Hippocampal formation (tissue), 2 donors: ENCODE data around the gene P2RX6.

Experiments
- DNase-seq, 2 donors: peaks; one replicate each; lab custom pipeline; 2025; lab: John Stamatoyannopoulos, UW

P2RX6 gene

DNA sequence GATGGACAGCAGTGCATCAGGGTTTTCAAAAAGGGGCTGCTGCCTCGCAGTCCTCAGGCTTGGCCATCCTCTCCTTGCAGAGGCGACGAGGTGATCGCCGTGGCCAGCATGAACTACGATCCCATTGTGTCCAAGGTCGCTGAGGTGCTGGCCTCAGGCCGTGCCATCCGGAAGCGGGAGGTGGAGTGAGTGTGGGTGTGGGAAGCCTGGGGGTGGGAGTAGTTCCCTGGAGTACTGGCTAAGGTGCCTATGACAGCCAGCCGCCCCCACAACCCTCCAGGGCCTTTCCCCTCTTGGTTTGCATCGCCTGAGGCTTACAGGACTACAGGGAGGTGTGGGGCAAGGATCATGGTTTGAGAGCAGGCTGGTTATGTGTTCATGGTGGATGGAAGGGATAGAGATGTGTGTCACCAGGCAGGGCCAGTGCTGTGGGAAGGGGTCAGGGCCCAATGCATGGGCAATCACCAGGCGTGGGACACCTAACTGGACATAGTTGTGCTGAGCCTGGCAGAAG, 35.0 kb upstream of the P2RX6 start:
- DNase-seq: no peak

DNA sequence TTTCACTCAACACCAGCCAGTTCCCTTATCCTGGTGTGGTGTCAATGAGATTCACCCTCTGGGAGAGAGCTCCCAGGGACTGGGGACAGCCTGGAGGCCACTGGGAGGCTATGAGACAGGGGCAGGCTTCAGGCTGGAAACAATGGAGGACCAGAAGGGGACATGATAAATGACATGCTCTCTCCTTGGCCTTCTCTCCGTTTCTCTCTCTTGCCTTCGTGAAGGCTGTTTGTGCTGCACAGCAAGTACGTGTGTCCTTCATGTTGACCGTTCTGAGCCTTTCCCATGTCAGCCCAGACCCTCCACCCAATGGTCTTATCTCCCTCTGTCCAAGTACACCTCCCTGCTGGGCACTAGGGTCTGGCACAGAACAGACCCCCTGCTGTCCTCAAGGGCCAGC, 34.4 kb upstream of the P2RX6 start:
- no peak for DNase-seq

DNA sequence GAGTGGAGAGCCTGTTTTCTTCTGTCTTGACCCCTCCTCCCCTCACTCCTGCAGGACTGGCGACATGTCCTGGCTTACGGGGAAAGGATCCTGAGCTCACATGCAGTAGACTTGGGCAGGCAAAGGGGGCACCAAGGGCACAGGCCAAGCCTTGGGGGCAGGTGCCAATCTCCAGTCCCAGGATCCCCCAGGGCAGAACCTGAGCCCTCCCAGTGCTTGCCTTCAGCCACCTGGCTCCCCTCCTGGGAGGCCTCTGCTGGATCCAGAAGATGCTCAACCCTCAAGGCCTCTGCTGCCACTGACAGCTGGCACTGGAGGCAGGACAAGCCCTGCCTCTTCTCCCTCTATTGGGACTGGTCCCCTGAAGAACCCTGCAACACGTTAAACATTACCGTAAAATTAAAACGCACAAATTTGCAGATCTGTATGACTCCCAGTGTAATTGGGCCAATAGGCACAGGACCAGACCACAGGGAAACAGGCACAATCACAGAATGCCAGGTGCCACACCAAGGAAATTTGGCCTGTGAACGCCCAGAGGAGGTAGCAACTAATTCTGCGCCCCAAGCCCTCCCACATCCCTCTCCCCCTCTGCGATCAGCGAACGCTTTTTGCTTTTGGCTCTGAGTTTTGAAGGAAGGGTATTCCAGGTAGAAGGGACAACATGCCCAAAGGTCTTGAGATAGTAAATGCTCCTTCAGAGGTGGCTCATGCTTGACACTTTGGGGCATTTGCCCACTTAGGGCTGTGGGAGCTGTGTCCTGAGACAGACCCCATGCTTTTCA, 33.8 kb upstream of the P2RX6 start:
- no peak for DNase-seq

DNA sequence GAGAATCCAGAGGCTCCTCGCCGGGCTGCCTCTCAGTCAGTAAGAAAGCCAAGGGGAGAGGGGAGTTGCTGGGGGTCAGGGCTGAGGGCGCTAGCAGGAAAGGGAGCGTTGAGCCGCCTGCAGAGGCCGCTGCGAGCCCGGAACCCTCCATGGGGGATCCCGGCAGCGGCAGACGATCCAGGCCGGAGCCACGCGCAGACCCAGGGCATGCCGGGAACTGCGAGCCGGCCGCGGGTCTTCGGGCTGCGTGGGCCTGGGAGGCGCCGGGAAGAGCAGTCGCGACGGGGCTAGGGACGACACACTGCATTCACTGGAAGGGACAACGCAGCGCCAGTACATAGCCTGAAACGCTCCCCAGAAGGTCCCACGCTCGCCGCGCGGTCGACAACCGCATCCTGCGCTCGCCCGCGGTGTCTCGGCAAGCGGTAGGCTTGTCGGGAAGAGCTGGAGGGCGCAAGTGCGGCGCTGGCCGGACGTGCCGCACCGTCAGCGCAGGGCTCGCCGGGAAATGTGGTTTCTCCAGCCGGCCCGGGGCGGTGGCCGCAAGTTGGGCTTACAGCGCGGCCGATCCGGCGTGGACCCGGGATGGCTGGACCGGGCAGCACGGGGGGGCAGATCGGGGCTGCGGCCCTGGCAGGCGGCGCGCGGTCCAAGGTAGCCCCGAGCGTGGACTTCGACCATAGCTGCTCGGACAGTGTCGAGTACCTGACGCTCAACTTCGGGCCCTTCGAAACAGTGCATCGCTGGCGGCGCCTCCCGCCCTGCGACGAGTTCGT, 33.0 kb upstream of the P2RX6 start, which contains the start of gene LZTR1:
Gene LZTR1 (plus strand): TSS at position 511 of the 776 bp plus-strand sequence. CDS start 75 bp downstream, at position 586.
- DNase-seq: peak; percentile 80 to 85

DNA sequence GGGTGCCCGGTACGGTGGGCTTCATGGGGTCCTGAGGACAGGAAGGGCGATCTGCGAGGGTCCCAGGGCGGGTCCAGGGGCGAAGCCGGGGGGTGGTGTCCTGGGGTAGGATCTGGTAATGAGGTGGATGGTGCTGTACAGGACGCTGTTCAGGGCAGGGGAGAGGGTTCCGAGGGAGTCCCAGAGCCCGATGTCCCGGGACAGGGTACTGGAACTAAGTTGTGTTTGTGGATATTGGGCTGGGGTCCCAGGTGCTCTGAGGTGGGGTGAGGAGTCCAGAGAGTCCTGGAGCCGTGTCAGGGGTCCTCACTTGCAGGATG, 32.4 kb upstream of the P2RX6 start:
- no peak for DNase-seq

DNA sequence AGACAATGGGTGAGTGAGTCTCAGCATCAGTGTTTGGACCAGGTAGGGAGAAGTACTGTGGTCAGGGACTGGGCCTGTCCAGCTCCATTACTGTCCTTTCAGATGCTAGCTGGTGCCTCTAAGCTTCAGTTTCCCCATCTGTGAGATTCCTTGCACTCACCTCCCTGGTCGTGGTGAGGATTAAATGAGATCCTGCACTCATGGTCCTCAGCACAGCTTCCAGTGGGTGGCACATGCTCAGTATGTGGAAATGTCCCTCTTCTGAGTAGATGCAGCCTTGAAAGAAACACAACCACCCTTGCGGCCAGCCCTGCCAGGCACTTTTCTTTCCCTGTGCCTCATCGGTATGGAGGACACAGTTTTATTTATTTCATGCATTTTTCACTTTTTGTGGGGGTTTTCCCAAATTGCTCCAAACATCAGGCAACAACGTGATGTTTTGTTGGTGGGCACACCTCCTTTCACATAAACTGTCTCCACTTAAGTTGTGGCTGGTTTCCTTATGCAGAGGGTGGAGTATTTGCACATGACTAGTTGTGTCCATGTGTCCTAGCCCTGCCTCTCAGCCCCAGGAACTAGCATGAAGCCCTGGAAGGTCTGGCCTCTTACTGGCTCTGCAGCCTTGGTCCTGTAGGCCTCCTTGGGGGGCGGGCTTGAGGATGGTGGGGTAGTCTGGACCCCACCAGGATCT, 31.7 kb upstream of the P2RX6 start:
- DNase-seq: no peak

DNA sequence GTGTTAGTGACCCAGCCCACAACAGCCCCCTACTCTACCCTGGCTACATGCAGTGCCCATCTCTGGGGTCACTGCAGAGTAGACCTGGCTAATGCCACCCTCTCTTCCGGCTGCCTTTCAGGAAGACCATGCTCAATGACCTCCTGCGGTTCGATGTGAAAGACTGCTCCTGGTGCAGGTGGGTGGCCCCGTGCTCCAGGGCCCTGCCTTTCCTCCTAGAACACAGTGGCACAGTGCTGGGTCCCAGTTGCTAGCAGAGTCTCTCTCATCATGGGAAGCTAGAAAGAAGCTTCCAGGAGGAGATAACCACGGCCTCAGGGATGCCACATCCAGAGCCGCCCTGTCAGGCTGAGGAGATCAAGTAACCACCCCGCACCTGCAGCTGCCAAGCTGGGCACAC, 29.2 kb upstream of the P2RX6 start:
- DNase-seq: no peak

DNA sequence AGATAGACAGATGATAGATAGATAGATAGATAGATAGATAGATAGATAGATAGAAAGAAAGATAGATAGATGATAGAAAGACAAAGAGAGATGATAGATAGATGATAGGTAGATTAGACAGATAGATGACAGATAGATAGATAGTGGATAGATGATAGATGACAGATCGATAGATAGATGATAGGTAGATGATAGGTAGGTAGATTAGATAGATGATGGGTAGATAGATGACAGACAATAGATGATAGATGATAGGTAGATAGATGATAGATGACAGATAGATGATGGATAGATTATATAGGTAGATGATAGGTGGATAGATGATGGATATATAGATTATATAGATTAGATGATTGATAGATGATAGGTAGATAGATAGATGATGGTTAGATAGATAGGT, 28.6 kb upstream of the P2RX6 start:
- DNase-seq: no peak

DNA sequence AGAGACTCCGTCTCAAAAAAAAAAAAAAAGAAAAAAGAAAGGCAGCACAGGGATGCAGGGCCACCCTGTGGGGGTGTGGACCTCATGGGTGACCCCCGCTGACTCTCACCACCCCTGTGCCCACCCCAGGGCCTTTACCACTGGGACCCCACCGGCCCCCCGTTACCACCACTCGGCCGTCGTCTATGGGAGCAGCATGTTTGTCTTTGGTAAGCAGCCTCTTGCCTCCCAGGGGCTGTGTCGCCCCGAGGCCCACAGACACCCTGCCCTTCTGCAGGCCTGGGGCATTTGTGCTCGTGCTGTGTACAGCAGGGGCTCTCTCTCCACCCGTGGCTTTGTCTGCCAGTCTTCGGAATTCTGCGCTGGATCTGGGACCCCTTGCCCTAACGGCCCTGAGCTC, 27.6 kb upstream of the P2RX6 start:
- no peak for DNase-seq

DNA sequence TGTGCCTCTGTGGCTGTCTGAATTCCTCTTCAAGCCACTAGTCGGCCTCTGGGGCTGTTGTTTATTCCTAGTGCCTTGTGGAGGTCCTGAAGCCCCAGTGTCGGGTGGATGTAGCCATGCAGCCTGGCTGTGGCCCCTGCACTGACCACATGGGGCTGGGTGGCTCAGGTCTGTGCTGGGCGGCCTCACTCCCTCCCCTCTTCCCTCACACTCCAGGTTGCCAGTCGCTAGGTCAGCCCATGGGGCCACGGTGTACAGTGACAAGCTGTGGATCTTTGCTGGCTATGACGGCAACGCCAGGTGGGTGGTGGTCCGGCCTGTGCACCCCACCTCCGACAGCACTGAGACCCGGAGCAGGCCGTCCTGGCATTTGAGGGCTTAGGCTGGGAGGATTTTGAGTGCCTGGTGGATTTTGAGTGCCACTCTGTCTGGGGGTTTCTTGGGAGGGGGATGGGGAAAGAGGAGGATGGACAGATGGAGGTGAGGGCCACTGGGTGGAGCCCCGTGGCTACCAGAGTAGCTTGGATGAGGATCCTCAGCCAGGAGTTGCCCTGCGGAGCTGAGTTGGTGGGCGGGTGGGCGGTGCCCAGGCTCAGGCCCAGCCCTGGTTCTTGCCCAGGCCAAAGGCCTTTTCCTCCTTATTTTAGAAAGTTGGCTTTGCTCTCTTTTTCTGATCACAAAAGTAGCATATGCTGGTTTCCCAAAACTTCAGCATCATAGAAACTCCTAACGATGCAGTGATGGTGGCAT, 26.2 kb upstream of the P2RX6 start:
- no peak for DNase-seq

DNA sequence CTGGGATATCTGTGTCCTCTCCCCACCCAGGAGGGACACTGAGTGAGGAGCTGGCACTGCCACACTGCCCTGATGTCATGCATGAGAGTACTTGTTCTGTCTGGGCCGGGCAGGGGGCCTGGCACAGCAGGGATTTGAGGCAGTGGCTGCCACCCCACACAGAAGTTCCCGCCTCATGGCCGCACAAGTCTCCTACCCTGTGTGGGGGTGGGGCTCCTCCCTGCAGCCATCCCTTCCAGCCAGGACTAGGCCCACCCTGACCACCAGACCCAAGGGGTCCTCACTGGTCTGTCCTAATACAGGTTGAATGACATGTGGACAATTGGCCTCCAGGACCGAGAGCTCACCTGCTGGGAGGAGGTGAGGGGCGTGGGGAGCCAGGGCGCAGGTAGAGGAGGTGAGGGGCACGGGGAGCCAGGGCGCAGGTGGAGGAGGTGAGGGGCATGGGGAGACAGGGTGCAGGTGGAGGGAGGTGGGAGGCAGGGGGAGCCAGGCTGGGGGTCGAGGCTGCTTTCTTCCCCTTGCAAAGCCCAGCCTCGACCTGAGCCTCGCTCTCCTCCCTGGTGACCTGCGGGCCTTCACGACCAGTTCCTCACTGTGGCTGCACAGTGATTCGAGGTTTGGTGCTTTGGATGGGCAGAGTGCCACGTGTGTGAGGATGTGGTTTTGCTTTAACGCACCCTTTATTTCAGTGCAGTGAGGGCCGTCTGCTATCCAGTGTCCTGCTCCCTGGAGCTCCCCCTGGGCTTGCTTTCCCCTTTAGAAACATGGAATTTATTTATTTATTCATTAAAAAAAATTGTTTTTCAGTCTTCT, 25.4 kb upstream of the P2RX6 start:
- no peak for DNase-seq

DNA sequence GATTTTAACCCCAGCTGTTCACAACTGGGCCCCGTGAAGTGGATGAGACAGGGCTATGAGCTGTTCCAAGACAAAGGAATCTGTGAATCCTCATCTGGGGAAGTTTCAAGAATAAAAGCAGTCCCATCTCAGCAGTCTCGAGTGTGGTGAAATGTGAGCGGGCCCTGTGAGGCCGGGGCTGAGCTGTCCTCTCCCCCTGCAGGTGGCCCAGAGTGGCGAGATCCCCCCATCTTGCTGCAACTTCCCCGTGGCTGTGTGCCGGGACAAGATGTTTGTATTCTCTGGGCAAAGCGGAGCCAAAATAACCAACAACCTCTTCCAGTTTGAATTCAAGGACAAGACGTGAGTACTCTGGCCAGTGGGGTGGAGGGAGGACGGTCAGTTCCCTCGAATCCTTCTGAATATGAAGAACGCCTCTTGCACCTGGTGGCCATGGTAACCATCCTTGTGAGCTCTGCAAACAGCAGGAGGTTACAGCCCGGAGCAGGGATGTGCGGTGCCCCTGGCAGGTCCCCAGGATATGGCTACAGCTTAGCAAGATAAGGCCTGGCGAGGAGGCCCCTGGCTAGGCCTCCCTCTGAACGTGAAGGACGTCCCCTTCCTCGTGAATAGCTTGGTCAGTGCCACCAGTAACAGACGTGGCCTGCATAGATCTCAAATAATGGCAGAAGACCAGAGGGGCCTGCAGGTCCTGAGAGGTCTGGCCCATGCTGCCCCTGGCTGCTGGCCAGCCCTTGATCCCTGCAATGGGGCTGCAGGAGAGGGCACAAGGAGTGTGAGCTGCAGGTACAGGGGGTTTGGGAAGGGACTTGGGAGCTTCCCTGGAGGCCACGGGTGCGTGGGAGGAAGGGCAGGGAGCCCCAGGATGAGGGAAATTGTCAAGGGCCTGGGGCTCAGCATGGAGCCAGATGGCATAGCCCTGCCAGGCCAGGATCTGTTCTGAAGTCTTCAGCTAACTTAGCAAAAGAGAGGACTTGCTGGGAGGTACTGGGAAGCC, 24.5 kb upstream of the P2RX6 start:
- DNase-seq: no peak

DNA sequence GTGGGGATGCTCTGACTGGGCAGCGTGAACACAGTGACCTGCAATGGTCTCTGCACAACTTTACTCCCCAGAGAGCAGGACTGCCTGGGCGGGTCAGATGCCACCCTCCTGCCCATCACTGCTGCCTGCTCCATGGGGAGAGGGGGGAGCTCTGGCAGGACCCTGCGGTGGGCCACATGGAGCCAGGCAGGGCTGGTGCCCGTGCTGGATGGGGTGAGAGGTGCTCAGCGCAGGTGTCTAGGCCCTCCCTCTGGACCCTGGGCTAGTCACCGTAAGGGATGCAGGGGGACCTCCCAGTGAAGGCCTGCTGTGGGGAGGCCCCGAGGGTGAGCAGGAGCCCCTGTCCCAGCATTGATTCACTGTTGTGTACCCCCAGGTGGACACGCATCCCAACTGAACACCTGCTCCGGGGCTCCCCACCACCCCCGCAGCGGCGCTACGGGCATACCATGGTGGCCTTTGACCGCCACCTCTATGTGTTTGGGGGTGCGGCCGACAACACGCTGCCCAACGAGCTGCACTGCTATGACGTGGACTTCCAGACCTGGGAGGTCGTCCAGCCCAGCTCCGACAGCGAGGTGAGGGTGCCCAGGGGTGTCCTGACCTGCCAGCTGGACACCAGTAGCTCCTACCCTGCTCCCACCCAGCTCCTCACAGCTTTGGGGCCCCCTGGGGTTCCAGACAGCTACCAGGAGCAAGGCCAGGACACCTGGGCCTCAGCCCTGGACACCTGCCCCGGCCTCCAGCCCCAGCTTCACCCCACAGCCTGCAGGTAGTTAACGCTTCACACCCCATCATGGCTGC, 23.5 kb upstream of the P2RX6 start:
- no peak for DNase-seq

DNA sequence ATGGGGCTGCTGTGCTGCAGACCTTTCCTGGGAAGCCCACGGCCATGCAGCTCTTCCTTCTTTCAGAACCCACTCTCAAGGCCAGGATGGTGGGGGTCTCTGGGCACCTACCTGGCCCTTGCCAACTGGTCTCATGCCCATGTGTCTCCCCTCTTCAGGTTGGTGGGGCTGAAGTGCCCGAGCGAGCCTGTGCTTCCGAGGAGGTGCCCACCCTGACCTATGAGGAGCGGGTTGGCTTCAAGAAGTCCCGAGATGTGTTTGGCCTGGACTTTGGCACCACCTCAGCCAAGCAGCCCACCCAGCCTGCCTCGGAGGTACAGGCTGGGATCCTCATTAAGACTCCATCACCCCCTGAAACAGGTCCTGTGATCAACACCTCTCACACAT, 22.9 kb upstream of the P2RX6 start:
- no peak for DNase-seq

DNA sequence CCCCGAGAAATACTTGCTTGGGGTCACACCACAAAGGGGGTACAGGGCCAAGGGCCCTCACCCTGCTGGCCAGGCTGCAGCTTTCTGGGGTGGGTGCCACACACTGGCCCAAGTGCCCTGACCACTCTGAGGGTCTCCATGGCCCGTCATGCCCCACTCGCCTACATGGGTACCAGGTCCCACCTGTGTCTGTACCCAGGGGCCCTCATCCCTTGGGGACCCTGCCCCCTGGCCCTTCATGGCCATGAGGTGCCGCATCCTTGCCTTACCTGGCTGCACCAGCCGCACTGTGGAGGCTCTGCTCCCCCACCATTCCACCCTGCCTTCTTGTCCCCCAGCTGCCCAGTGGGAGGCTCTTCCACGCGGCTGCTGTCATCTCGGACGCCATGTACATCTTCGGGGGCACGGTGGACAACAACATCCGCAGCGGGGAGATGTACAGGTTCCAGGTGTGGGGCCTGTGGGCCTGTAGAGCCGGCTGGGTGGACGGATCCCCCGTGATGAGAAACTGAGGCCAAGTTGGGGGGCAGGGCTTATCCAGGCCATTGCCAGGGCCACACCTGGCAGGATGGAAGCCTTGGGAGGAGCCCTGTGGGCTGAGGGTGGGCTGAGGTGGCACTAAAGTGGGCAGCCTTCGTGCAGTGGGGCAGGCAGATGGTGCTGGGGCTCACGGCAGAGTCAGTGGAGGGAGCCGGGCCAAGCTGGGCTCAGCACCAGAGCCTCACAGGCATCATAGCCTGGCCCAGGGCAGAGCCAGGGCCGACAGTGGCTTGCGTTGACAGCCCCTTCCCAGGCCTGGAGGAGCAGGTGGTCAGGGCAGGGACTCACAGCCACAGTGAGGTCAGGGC, 22.3 kb upstream of the P2RX6 start:
- no peak for DNase-seq

DNA sequence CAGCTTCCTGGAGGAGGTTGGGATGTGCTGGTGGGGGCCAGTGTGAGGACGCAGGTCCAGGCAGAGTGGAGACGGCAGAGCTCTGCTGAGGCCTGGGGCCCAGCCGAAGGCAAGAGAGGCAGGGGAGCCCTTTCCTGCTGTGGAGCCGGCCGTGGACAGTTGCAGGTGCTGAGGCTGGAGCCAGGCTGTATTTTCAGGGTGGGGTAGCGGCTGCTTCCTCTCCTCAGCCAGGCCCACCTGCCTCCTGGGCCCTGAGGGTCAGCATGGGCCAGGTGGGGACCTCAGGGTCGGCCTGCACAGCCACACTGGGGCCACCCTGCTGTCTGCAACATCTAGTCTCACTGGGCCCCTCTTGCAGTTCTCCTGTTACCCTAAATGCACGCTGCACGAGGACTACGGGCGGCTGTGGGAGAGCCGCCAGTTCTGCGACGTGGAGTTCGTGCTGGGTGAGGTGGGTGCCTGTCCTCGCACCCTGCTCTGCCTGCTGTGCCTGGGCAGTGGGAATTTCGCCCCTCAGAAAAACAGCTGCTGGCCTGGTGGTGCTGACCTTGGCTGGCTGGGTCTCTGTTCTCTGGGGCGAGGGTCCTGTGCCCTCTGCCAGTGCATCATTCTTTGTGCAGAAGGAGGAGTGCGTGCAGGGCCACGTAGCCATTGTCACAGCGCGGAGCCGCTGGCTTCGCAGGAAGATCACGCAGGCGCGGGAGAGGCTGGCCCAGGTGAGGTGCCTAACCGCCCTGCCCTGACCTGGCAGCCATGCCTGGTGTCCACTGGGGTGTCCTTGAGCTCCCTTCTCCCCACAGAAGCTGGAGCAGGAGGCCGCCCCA, 21.4 kb upstream of the P2RX6 start:
- DNase-seq: no peak
